Fibroblast of skin of right biceps (primary cell): ENCODE results near the gene OR5L1.

Experiments used
- DNase-seq: peaks from one replicate; pipeline ENCODE4 v3.0.0-alpha.2; 2013

The OR5L1 gene

DNA sequence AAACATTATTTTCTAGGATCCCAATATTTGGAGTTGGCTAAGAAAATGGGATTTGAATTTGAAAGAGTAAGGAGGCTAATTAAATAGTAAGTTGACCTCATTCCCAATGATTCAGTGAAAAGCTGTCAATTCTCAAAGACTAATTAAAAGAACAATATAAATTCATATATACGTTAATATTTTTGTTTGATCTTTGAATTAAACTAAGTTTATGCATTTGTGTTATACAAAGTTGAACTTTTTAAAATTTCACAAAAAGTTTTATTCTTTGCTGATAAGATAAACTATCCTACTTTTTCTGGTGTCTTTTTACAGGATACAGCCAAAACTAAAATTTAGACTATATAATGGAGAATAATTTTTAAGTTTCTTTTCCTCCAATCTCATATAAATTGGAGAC is at the start of gene OR5L1:
OR5L1 (plus strand) TSS at position 301 of the 400 bp plus-strand sequence. CDS start 100 bp downstream, outside the sequence.
- no peak for DNase-seq

DNA sequence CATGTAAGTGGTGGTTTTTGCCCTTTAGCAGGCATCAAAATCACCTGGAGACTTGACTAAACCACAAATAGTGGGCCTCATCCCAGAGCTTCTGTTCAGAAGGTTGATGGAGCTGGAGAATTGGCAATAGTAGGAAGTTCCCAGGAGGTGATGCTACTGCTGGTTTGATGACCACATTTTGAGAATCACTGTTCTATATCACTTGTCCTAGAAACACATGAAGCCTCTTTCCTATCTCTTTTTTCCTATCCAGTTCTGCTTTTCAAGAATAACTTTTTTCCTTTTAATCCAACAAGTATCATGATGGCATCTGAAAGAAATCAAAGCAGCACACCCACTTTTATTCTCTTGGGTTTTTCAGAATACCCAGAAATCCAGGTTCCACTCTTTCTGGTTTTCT is 38.0 kb upstream of the OR5L1 start, which contains the start of gene OR5D13:
OR5D13 (plus strand) TSS at position 301 of the 400 bp plus-strand sequence; CDS start at position 301, 0 bp downstream.
- no peak for DNase-seq

DNA sequence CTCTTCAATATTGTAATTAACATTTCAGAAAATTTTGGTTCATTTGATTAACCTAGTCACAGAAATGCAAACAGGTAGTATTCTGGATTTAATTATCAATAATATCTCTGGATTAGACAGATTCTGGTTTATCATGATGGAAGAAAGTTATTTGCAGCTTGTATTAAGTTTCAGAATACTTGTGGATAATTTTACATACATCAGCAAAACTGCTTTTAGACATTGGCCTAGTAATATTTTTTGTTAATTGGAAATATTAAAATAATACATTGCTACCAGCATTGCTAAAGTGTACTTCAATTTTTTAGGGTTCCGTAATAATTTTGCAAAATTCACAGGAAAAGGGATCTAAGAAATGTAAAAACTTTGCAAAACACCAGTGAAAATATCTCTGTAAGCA is 19.6 kb upstream of the OR5L1 start:
- DNase-seq, result no peak

DNA sequence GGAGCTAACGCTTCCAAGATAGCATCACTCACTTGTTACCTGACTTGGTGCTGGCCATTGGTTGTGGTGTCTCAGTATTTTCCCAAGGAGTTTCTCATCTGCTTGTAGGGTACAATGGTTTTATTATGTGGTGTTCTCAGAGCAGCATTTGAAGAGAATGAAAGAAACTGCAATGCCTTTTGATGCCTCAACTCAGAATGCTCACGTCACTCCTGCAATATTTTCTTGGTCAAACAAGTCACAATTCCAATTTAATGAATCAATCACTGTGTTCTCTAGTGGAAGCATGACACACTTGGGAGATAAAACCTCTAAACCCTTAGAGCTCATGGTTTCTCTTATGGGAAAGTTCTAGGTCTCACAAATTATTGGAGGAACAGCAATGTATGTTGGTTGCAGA is 17.8 kb upstream of the OR5L1 start:
- no peak for DNase-seq

DNA sequence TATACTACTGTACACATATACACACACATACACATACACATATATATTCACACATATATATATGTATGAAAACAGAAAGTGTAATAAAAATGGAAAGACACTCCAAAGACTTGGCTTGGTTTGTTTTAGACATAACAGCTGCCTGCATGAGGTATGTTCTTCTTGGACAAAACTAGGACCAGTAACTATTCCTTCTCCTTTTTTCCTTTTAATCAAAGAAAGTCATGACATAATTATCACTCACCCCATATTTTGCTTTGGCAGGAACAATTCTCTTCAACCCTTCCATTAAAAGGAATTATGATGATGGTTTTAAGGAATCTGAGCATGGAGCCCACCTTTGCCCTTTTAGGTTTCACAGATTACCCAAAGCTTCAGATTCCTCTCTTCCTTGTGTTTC is 15.9 kb upstream of the OR5L1 start, which contains the start of gene OR5D14:
OR5D14 (plus strand) TSS at position 301 of the 400 bp plus-strand sequence; CDS start at position 301, 0 bp downstream.
- no peak for DNase-seq

DNA sequence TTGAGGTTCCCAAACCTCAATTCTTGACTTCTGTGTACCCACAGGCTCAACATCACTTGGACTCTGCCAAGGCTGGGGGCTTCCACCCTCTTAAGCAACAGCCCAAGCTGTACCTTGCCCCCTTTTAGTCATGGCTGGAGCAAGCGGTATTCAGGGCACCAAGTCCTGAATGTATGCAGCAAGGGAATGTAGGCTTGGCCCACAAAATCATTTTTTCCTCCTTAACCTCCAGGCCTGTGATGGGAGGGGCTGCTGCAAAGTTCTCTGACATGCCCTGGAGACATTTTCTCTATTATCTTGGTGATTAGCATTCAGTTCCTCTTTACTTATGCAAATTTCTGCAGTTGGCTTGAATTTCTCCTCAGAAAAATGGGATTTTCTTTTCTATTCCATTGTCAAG is 4.9 kb upstream of the OR5L1 start:
- no peak for DNase-seq

DNA sequence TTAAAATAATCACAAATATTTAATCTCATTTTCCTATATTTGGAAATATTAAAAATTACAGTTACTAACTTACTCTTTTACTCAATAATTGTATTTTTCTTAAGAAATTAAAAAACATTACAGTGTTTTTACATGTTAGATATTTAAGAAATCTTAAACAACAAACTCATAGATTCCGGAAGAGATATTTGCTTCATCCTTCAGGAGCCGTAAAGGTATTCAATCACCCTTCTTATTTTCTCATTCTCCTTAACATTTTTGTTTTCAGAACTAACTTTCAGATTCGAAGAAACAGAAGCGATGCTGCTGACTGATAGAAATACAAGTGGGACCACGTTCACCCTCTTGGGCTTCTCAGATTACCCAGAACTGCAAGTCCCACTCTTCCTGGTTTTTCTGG is 8.2 kb downstream of the OR5L1 start, which contains the start of gene OR5D18:
OR5D18 (plus strand) TSS at position 301 of the 400 bp plus-strand sequence; CDS start at position 301, 0 bp downstream.
- DNase-seq, result no peak

DNA sequence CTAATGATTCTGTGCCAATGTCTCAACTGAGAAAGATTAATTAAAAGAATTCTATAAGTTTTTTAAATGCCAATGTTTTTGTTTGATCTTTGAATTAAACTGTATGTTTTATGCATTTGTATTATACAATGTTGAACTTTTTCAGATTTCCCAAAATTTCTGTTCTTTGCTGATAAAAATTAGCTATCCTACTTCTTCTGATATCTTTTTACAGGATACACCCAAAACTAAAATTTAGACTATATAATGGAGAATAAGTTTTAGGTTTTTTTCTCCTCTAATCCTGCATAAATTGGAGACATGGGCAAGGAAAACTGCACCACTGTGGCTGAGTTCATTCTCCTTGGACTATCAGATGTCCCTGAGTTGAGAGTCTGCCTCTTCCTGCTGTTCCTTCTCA is 15.8 kb downstream of the OR5L1 start, which contains the start of gene OR5L2:
OR5L2 (plus strand) TSS at position 301 of the 400 bp plus-strand sequence; CDS start at position 301, 0 bp downstream.
- no peak for DNase-seq

DNA sequence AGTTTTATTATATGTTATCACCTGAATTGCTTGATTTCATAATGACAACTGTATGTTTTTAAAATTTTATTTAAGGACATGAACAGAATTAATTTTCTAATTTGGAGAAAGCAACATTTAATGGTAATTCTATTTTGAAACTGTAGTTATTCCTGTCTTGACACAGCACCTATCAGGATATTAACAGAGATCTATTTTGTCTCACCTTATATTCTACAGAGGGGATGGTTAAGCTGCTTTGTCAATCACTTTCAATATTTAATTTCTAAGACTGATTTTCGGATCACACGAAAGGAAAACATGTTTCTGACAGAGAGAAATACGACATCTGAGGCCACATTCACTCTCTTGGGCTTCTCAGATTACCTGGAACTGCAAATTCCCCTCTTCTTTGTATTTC is 27.3 kb downstream of the OR5L1 start, which contains the start of gene OR5D16:
OR5D16 (plus strand) TSS at position 301 of the 400 bp plus-strand sequence; CDS start at position 301, 0 bp downstream.
- no peak for DNase-seq

DNA sequence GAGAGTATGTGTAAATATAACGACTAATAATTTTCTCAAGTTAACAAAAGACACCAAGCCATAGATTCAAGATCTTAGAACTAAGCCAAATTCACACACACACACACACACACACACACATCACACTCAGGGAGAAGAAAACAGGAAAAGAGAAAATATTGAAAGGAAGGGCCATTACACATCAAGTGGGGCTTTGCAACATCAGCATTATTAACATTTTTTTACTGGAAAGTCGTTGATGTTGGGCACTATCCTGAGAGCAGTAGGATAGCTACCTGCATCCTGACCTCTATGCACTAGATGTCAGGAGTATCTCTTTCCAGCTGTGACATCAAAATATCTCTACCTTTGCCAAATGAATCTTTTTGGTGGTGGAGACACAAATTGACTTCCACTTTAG is 36.3 kb downstream of the OR5L1 start:
- DNase-seq, result no peak

DNA sequence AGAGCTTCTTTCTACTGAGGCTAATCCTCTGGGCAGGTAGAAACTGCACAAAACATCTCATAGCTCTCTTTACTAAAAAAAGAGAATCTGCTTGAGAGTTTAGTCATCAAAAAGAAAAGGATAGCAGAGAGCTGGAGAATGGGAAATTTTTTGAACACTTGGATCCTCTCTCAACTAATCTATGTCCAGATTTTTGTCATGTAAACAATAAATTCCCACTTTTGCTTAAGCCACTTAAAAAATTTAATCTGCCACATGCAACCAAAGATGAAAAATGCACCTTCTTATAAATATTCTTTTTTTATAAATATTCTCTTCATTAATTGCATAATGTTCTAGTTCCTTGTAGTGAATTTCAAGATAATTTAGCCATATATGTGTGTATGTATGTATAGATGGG is 37.9 kb downstream of the OR5L1 start:
- DNase-seq, result no peak

DNA sequence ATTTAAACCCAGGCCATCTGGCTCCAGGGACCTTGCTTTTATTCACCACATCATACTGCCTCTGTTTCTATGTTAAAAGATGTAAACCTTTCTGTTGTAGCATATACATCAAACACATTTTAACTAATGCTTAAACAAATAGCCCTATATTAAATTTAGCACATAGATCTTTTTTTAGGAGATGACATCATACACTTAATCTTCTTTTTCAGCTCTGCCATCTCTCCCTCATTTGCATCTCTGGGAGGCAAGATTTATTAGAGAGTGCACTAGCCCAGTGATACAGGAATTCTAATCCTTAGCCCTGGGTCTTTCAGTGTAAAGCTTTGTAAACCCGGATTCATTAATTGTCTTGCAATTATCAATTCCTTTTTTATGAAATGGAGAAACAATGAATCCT is 41.0 kb downstream of the OR5L1 start:
- no peak for DNase-seq

DNA sequence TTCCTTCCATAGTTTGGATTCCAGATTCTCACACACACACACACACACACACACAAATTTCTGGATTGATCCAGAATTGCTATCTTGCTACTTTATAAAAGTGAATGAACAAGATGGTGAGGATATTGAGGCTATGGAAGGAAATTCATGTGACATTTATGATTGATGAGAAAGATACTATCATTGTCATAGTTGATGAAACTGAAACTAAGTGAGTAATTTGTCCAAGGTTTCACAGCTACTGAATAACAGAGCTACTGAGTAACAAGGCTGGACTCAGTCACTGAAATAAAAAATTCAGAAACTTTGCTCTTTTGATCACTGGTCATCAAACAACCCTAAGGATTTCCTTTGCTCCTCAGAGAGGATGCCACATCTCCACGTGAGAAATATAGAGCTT is 43.5 kb downstream of the OR5L1 start:
- no peak for DNase-seq
